Naive B cell (primary cell): ENCODE measurements around the gene PC. TPM values are rescaled to one million over a fixed set of nuclear protein-coding genes. Genes with fewer than 3 reads are reported as not detected.
A peak's percentile ranks its signal among the peaks of the same experiment; 100 is the strongest.

Experiments used
- ATAC-seq, 2 donors: fragments of 150-1000 bp; cut with Tn5 transposase; 2 replicates each; pipeline ENCODE4 v1.10.0; 2021; ENCODE audit warnings: low read depth in 2 of 2, mild to moderate bottlenecking in 2 of 2, moderate library complexity in 2 of 2
- DNase-seq: peaks from one replicate; pipeline ENCODE4 v3.0.0; 2022
- H3K27ac Mint-ChIP-seq, 6 donors: one replicate each; pipeline ENCODE4 v1.8.0; 2020 to 2022; ENCODE audit warnings: mild to moderate bottlenecking in 6 of 6, mixed read lengths in 6 of 6, moderate library complexity in 5 of 6, inconsistent platforms in 2 of 6
- H3K27me3 Mint-ChIP-seq, 3 donors: one replicate each; pipeline ENCODE4 v1.8.0; 2021 to 2022; ENCODE audit warnings: mixed read lengths in 3 of 3, mild to moderate bottlenecking in 1 of 3
- H3K36me3 Mint-ChIP-seq, 2 donors: one replicate each; pipeline ENCODE4 v1.8.0; 2020 to 2022; ENCODE audit warnings: mixed read lengths in 2 of 2, inconsistent platforms in 1 of 2, mild to moderate bottlenecking in 1 of 2
- H3K4me1 Mint-ChIP-seq, 3 donors: one replicate each; pipeline ENCODE4 v1.8.0; 2020 to 2022; ENCODE audit warnings: mixed read lengths in 3 of 3, inconsistent platforms in 1 of 3, mild to moderate bottlenecking in 1 of 3, moderate library complexity in 1 of 3
- H3K4me3 Mint-ChIP-seq, 8 donors: one replicate each; pipeline ENCODE4 v1.8.0; 2020 to 2022; ENCODE audit warnings: mild to moderate bottlenecking in 8 of 8, mixed read lengths in 8 of 8, moderate library complexity in 8 of 8, inconsistent platforms in 2 of 8
- H3K9me3 Mint-ChIP-seq, 7 donors: one replicate each; pipeline ENCODE4 v1.8.0; 2020 to 2022; ENCODE audit warnings: mixed read lengths in 7 of 7, mild to moderate bottlenecking in 5 of 7, inconsistent platforms in 2 of 7, moderate library complexity in 1 of 7
- polyA plus RNA-seq, 6 donors: library from polyadenylated mRNA; unstranded; fragments of 300-500 nt; fragmentation: Illumina TruSeq; gene quantifications; one replicate each; pipeline ENCODE4 v1.2.3, GENCODE V29; 2021; ENCODE audit warnings: low read depth in 6 of 6

PC gene
- polyA plus RNA-seq, 6 donors from 2014 or later, result 0.96 to 4.2 (median 1.7) TPM

DNA sequence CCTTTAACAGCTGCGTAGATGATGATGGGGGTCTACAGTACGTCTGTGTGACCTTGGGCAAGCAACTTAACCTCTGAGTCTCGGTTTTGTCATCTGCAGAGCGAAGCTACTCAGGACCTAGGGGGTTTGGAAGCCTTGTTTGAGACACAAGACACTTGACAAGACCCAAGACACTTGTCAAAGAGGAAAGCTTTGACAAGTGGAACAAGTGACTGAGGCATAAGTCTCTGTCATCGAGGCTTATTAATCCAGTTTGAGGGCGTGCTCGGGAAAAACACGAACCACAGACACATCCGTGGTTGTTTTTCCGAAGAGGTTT is 732 bp upstream of the PC start:
- H3K36me3 Mint-ChIP-seq, result no peaks in the 10 kb centered on the region
- peaks cover 16 to 27% (median 26%) of the 10 kb centered on the region in 3 donors for H3K4me1 Mint-ChIP-seq
- H3K4me3 Mint-ChIP-seq, result peak overlapping the region; percentile 64 to 97 (median 92)
- no peaks in the 10 kb centered on the region for H3K27me3 Mint-ChIP-seq
- no peaks in the 10 kb centered on the region for H3K9me3 Mint-ChIP-seq
- DNase-seq, result no peak
- peak overlapping the region; percentile 33 to 93 (median 82) for H3K27ac Mint-ChIP-seq
- ATAC-seq, result no peak

DNA sequence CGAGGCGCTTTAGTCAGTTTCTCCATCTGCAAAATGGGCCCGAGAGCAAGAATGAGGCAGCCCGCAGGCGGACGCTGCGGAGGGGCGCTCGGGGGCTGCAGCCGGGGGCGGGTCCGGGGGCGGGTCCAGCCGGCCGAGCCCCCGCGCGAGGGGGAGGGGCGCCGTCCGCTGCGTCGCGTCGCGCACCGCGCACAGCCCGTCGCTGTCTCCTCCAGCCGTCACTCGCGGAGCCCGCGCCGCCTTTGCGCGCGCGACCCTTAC is 282 bp downstream of the PC start:
- peaks cover 16 to 27% (median 26%) of the 10 kb centered on the region in 3 donors for H3K4me1 Mint-ChIP-seq
- peak overlapping the region in 1 of 6 donors; percentile 33 for H3K27ac Mint-ChIP-seq
- DNase-seq, result no peak
- no peaks in the 10 kb centered on the region for H3K9me3 Mint-ChIP-seq
- peak overlapping the region; percentile 64 to 97 (median 92) for H3K4me3 Mint-ChIP-seq
- no peaks in the 10 kb centered on the region for H3K27me3 Mint-ChIP-seq
- H3K36me3 Mint-ChIP-seq, result no peaks in the 10 kb centered on the region
- ATAC-seq, result peak; percentile 20 to 27

DNA sequence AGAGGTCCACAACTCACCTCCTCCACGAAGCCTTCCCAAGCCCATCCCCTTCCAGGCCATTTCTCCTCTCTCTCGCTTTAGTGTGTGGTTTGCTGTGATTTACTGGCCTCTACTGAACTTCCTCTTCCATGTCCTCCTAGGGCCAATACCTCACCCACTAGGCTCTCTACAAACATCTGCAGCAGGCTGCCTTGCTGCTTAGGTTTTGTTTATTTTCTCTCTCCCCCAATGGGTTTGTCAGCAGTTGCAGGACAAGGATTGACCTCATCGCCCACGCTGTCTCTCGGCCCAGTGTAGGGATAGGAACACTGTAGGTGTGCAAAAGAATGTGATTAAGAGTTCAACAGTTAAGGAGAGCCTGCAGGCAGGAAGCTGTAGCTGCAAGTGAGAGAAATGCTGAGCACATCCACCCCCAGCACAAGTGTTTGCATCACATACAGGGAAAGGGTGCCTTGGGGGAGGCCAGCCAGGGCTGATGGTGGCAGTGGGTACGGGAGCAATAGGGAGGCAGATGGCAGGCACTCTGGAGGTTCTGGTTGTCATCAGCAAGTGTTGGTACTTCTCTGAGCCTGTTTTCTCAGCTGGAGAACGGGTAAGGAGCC is 1.4 kb downstream of the PC start:
- peak overlapping the region in 4 of 6 donors; percentile 4 to 65 (median 22) for H3K27ac Mint-ChIP-seq
- H3K27me3 Mint-ChIP-seq, result no peaks in the 10 kb centered on the region
- no peak for ATAC-seq
- H3K4me3 Mint-ChIP-seq, result peak overlapping the region; percentile 64 to 97 (median 80)
- H3K9me3 Mint-ChIP-seq, result no peaks in the 10 kb centered on the region
- DNase-seq, result no peak
- no peaks in the 10 kb centered on the region for H3K36me3 Mint-ChIP-seq
- peaks cover 16 to 27% (median 26%) of the 10 kb centered on the region in 3 donors for H3K4me1 Mint-ChIP-seq

DNA sequence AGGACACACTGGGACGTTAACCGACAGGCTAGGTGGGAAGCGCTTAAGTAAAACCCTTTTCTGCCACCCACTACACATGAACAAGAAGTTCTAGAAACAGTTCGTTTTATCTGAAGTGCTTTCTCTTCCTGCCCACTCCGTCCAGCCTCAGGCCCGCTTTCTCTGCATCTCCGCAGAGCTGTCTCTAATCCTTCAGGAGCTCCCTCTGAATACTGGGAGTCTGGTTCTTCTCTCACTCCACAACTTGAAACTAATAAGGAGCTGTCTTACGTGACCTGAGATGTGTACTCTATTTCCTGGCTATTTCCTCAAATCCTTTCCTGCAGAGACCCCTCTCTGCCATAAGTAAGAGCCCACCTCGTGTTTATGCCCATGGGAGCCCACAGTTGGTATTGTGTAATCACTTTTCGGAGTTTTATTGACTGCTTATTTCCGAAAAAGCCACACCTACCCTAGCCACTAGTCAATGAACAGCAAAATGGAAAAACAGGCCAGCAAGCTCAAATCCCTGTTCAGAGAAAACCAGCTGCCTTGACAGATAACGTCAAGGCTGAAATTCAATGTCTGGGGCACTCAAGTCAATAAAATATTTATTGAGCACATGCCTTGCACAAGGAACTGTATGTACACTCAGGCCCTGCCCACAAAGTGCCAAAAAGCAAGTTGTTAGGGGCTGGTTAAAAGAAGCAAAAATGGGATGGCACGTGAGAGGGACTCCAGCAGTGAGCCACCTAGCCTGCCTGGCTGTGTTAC is 4.9 kb downstream of the PC start:
- no peak for ATAC-seq
- no peaks in the 10 kb centered on the region for H3K27me3 Mint-ChIP-seq
- no peaks in the 10 kb centered on the region for H3K9me3 Mint-ChIP-seq
- peaks cover 8 to 16% (median 14%) of the 10 kb centered on the region in 3 donors for H3K4me1 Mint-ChIP-seq
- no peak overlapping the region for H3K27ac Mint-ChIP-seq
- H3K4me3 Mint-ChIP-seq, result no peak overlapping the region
- no peak for DNase-seq
- H3K36me3 Mint-ChIP-seq, result no peaks in the 10 kb centered on the region

DNA sequence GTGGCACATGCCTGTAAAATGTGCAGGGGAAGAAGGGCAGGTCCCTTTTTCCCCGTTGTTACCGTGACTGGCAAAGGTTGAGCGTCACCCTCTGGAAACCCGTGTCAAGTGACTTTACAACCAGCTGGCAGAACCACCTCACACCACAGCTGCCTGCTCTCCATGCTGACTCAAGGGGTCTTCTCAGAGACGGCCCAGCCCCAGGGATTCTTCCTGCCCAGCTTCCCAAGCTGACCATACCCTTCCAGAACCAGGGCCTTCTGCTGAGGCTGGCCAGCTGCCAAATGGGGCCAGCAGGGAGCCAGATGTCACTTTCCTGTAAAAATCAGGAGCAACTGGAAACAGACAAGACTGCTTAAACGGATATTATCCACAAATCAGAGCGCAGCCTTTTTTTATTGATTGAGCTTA is 6.3 kb downstream of the PC start:
- Mint-ChIP-seq H3K36me3 (no peaks in the 10 kb centered on the region), H3K4me1 (peaks cover 5 to 6% (median 6%) of the 10 kb centered on the region in 3 donors), H3K27me3 (no peaks in the 10 kb centered on the region), H3K9me3 (no peaks in the 10 kb centered on the region), H3K4me3 (no peak overlapping the region), H3K27ac (no peak overlapping the region)
- DNase-seq (no peak), ATAC-seq (no peak)

DNA sequence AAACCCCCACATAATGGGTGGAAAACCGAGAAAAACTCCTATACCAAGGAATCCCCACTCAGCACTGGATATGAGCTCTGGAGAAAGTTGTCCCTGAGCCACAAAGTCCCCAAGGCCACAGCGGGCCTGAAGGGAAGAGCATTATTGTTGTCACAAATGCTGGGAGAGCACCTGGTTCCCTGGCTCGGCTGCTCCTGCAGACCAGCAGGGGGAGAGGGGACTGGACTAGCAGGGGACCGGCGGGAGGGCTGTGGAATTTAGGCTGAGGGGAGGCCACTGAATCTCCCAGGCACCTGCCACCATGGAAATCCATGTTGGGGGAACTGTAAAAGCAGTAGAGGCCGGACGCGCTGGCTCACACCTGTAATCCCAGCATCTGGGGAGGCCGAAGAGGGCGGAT is 7.0 kb downstream of the PC start:
- Mint-ChIP-seq H3K27me3 (no peaks in the 10 kb centered on the region), H3K36me3 (no peaks in the 10 kb centered on the region), H3K4me1 (no peaks in the 10 kb centered on the region), H3K27ac (no peak overlapping the region), H3K9me3 (no peaks in the 10 kb centered on the region), H3K4me3 (no peak overlapping the region)
- no peak for DNase-seq
- no peak for ATAC-seq

DNA sequence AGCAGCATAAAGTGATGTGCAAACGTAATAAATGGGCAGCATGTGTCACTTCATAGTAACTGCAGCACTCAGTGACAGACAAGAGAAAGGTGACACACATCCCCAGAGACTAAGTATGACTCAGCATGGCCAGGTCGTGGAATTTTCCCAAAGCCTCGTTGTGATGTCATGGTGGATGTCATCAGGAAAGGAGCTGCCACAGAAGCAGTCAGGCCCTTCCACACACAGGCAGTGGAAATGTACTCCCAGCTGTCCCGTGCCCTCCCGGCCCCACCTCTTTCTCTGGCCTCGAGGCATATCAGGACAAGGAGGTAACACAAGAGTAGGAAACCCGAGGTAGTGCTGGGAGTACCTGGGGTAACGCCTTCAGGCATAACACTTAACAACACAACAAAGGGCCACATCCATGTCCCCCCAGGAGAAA is 8.1 kb downstream of the PC start:
- H3K36me3 Mint-ChIP-seq, result no peaks in the 10 kb centered on the region
- ATAC-seq, result no peak
- H3K4me1 Mint-ChIP-seq, result no peaks in the 10 kb centered on the region
- no peak for DNase-seq
- peak overlapping the region in 1 of 6 donors; percentile 10 for H3K27ac Mint-ChIP-seq
- H3K9me3 Mint-ChIP-seq, result no peaks in the 10 kb centered on the region
- no peaks in the 10 kb centered on the region for H3K27me3 Mint-ChIP-seq
- H3K4me3 Mint-ChIP-seq, result no peak overlapping the region

DNA sequence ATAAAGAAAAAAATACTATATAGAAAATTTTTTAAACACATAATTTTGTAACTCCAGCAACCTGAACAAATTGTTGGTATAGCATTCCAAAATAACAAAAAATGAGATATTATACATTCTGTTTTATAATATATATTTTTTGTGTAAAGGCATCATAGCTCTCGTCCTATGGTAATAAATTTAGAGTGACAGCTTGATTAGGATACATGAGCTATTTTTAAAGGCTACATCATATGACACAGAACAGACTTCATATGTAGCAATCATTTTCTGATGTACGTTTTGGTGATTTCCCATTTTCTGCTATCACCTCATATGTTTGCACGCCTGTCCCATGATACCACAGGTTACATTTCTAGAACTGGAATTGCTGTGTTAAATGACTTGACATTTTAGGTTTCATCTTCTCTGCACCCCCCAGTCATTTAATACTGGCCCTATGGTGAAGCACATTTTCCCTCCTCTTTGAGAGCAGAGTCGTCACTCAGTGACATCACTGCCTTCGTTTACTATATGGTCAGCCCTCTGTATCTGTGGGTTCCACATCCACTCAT is 19.5 kb downstream of the PC start:
- Mint-ChIP-seq H3K27ac (no peak overlapping the region), H3K36me3 (peaks cover 0 to 12% of the 10 kb centered on the region in 2 donors), H3K4me1 (peaks cover 0 to 4% (median 0%) of the 10 kb centered on the region in 3 donors), H3K4me3 (no peak overlapping the region), H3K9me3 (peaks cover 0 to 2% (median 0%) of the 10 kb centered on the region in 7 donors), H3K27me3 (peaks cover 9 to 16% (median 16%) of the 10 kb centered on the region in 3 donors)
- no peak for DNase-seq
- ATAC-seq, result no peak

DNA sequence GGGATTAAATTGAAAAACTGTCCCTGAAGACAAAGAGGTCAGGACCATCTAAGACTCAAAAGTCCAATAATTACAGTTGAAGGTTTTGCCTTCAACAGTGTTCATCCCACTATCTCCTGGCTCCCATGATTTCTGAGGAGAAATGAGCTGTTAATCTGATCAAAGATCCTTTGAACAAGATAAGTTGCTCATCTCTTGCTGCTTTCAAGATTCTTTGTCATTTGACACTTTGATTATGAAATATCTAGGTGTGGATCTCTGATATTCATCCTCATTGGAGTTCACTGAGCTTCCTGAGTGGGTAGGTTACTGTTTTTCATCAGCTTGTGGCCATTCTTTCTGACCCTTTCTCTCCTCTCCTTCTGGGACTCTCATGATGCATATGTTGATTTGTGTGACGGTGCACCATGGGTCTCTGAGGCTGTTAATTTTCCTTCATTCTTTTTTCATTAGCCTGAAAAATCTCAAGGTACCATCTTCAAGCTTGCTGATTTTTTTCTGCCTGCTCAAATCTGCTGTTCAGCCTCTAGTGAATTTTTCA is 20.9 kb downstream of the PC start:
- Mint-ChIP-seq H3K36me3 (peaks cover 0 to 12% of the 10 kb centered on the region in 2 donors), H3K4me3 (no peak overlapping the region), H3K27me3 (peaks cover 13 to 29% (median 26%) of the 10 kb centered on the region in 3 donors), H3K9me3 (peaks cover 0 to 2% (median 0%) of the 10 kb centered on the region in 7 donors), H3K4me1 (peaks cover 0 to 4% (median 0%) of the 10 kb centered on the region in 3 donors), H3K27ac (no peak overlapping the region)
- no peak for ATAC-seq
- DNase-seq, result no peak

DNA sequence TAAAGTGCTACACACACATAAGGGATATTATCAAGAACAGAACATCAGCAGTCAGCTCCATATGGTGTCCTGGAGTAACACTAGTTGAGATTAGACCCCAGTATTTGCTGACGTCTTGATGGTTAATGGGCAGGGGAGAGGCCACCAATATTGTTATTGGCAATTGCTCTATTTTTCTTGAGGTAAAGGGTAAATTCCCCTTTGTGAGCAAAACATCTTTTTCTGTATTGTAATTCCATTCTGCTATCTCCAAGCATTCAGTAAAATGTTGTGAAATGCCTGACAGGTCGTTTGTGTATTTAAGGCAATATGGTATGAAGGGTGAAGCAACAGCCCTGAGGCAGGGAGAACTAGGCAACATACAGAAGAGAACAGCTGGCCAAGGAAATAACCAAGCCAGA is 21.9 kb downstream of the PC start:
- Mint-ChIP-seq H3K27ac (no peak overlapping the region), H3K27me3 (peaks cover 13 to 29% (median 26%) of the 10 kb centered on the region in 3 donors), H3K4me1 (peaks cover 0 to 4% (median 0%) of the 10 kb centered on the region in 3 donors), H3K4me3 (no peak overlapping the region), H3K36me3 (peaks cover 0 to 12% of the 10 kb centered on the region in 2 donors), H3K9me3 (peaks cover 0 to 2% (median 0%) of the 10 kb centered on the region in 7 donors)
- ATAC-seq (no peak), DNase-seq (no peak)

DNA sequence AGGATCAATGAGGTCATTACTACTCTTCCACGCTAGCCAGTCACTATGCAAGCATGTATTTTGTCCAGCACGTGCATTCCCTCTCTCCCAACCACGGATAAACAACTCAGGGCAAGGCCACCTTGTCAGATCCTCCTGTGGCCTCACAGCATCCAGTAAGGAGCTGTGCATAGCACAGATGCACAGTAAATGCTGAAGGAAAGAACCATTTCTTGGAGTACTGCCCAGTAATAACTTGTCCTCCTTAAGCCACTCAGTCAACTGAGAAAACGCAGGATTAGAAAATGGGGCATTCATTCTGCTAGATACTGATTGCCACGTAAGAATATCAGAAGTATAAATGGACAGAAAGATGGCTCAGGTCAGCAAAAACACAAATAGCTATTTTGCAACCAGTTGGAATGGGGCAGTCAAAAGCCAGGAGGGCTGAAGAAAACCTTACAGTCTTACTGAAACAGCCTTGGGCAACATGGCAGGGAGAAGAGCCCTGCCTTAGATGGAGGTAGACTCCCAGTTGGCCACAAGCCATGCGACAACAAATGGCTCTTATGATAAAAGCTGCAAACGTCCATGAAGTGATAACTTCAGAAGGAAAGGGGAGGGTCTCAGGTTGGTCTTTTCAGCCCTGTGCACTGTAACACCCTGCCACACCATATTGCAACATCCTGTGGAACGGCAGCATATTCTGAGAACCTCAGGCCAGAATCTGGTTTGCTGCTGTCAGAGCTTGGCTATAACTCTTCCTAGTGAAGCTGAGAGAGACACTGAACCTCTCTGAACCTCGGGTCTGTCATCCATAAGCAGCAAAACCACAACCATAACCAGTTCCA is 23.0 kb downstream of the PC start:
- H3K27me3 Mint-ChIP-seq, result peaks cover 13 to 29% (median 26%) of the 10 kb centered on the region in 3 donors
- peaks cover 0 to 2% (median 0%) of the 10 kb centered on the region in 7 donors for H3K9me3 Mint-ChIP-seq
- DNase-seq, result no peak
- H3K4me3 Mint-ChIP-seq, result no peak overlapping the region
- peaks cover 0 to 12% of the 10 kb centered on the region in 2 donors for H3K36me3 Mint-ChIP-seq
- no peak overlapping the region for H3K27ac Mint-ChIP-seq
- H3K4me1 Mint-ChIP-seq, result peaks cover 0 to 4% (median 0%) of the 10 kb centered on the region in 3 donors
- ATAC-seq, result no peak

DNA sequence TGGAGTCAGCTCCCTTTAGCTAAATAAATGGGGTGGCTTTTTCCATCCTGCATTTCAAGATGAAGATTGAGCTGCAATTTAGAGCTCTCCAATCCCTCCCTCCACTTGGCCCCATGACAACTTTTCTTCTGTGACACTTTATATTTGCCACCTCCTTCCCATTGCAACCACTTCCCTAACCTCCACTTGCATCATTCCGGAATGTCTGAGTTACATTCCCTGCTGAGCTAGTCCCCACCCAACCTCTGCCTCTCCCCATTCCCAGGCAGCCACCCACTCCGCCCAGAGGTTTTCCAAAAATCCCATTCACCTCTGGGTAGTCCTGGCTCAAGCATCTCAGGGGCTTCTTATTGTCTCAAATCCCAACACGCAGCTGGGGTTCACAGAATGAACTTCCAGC is 24.7 kb downstream of the PC start:
- DNase-seq (no peak), ATAC-seq (no peak)
- Mint-ChIP-seq H3K9me3 (peaks cover 0 to 2% (median 0%) of the 10 kb centered on the region in 7 donors), H3K4me1 (peaks cover 0 to 4% (median 0%) of the 10 kb centered on the region in 3 donors), H3K27me3 (peaks cover 13 to 29% (median 26%) of the 10 kb centered on the region in 3 donors), H3K27ac (no peak overlapping the region), H3K4me3 (no peak overlapping the region), H3K36me3 (peaks cover 0 to 12% of the 10 kb centered on the region in 2 donors)

DNA sequence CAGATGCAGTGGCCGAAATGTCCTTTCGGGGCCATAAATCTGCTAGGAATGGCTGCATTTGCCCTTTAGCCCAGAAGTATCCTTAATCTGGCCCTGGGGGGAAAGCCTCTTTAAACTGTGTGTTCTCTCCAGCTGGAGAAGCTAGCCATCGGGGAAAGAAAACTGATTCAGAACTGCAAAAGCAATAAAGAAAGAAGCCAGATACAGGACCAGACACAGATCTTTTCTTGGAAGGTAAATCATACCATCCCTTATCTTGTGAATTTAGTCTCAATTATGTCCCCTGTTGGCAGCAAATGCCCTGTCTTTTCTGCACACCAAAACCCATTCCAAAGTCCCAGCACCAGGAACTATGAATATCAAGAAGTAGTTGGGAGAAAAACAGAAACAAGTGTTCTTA is 25.6 kb downstream of the PC start:
- ATAC-seq, result no peak
- no peak for DNase-seq
- Mint-ChIP-seq H3K27me3 (peaks cover 13 to 29% (median 26%) of the 10 kb centered on the region in 3 donors), H3K4me1 (peaks cover 0 to 4% (median 0%) of the 10 kb centered on the region in 3 donors), H3K36me3 (peaks cover 0 to 12% of the 10 kb centered on the region in 2 donors), H3K4me3 (no peak overlapping the region), H3K27ac (peak overlapping the region in 1 of 6 donors; percentile 90), H3K9me3 (no peaks in the 10 kb centered on the region)
